GM19023 (cell line): ENCODE results near the gene RPL28.
"Not testable (repeated sequence)": the region's sequence is repeated elsewhere in the genome, so short reads cannot be mapped to it uniquely, and the experiment has no call there.

Experiments
- ATAC-seq: cut with Tn5 transposase; IDR thresholded peaks from one replicate; pipeline ENCODE4 v1.9.1; 2021; ENCODE audit warnings: mild to moderate bottlenecking, moderate library complexity; ENCODE audit not compliant: unreplicated experiment

Gene RPL28

DNA sequence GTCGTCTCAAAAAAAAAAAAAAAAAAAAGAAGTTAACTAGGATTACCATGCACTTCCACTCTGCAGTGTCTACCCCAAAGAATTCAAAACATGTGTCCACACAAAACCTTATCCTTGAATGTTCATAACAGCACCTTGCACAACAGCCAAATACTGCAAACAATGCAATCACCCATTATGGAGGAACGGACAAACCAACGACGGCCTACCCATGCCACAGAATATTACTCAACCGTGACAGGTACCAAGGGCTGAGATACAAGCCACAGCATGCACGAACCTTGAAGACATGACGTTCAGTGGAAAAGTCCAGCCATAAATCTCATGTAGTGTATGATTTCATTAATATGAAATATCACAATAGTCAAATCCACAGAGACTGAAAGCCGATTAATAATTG is 60.3 kb downstream of the RPL28 start:
- no peak for ATAC-seq

- ATAC-seq = no peak
Observed at GRCh38 chr19:55447421-55448174, 61.9 kb downstream of the RPL28 start.

DNA sequence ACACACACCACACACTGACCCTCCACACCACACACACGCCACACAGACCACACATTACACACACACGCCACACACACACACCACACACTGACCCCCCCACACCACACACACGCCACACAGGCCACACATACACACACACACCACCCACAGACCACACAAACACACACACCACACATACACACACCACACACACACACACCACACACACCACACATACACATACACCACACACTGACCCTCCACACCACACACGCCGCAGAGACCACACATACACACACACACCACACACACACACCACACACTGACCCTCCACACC is 62.4 kb downstream of the RPL28 start:
- not testable (repeated sequence) for ATAC-seq

GRCh38 chr19:55449469-55449868 is 63.7 kb downstream of the RPL28 start:
- ATAC-seq = no peak

GRCh38 chr19:55451163-55451964 is 65.6 kb downstream of the RPL28 start:
- ATAC-seq = no peak

GRCh38 chr19:55451965-55452748 is 66.4 kb downstream of the RPL28 start:
- no peak for ATAC-seq
